Cardiac muscle cell (in vitro differentiated cells and primary cell): ENCODE results near the gene NFIA. TPM values are rescaled to one million over a fixed set of nuclear protein-coding genes. Genes with fewer than 3 reads are reported as not detected.

ENCODE experiments used
- DNase-seq, 2 donors: peaks; one replicate each; pipeline versions ENCODE4 v3.0.0 to v3.0.0-alpha.2; 2010 to 2017; ENCODE audit warnings: low read depth in 1 of 2, low spot score in 1 of 2
- H3K27ac ChIP-seq: fragments of 200-600 bp; sonication (generic); 2 replicates; pipeline ENCODE4 v1.5.1; 2016
- H3K27me3 ChIP-seq: fragments of 200-600 bp; sonication (generic); 2 replicates; pipeline ENCODE4 v1.6.0; 2016; ENCODE audit warnings: control low read depth
- H3K36me3 ChIP-seq: fragments of 200-600 bp; sonication (generic); 2 replicates; pipeline ENCODE4 v1.5.1; 2016; ENCODE audit warnings: control low read depth
- H3K4me1 ChIP-seq: fragments of 200-600 bp; sonication (generic); 2 replicates; pipeline ENCODE4 v1.8.1; 2017; ENCODE audit warnings: low read depth, mild to moderate bottlenecking, mixed run types
- H3K4me3 ChIP-seq: fragments of 200-600 bp; sonication (generic); 2 replicates; pipeline ENCODE4 v1.5.1; 2016; ENCODE audit warnings: mild to moderate bottlenecking
- H3K9me3 ChIP-seq: fragments of 200-600 bp; sonication (generic); 2 replicates; pipeline ENCODE4 v1.5.1; 2017; ENCODE audit warnings: low read depth, mild to moderate bottlenecking, control low read depth
- CTCF ChIP-seq: IDR thresholded peaks from 2 replicates; pipeline ENCODE4 v1.5.1; 2012; ENCODE audit warnings: low read depth, mild to moderate bottlenecking, low read length
- polyA plus RNA-seq: library from polyadenylated mRNA; unstranded; fragments of >200 nt; fragmentation: Nextera tagmentation; extraction: Ambion mirVana; gene quantifications from 2 replicates; pipeline ENCODE4 v1.2.1, GENCODE V29; 2016
- total RNA-seq: library from RNA; depleted of rRNA; stranded (reverse); fragments of >200 nt; gene quantifications from 2 replicates; pipeline ENCODE4 v1.2.3, GENCODE V29; 2016

Gene NFIA
- total and polyA plus RNA-seq, 2 experiments from 2014 or later: 10.1 to 12.0 TPM

- no peak overlapping the region for H3K4me3 ChIP-seq
- H3K4me1 ChIP-seq: peaks cover 25% of the 10 kb centered on the region
- no peaks in the 10 kb centered on the region for H3K36me3 ChIP-seq
- H3K27ac ChIP-seq: no peak overlapping the region
- no peaks in the 10 kb centered on the region for H3K27me3 ChIP-seq
- H3K9me3 ChIP-seq: no peaks in the 10 kb centered on the region
- DNase-seq: no peak
- no peak for TF ChIP-seq CTCF
Observed at GRCh38 chr1:61353797-61354406, 271.5 kb downstream of the NFIA start.

- H3K36me3 ChIP-seq: no peaks in the 10 kb centered on the region
- H3K27ac ChIP-seq: no peak overlapping the region
- H3K4me1 ChIP-seq: peaks cover 25% of the 10 kb centered on the region
- DNase-seq: no peak
- H3K27me3 ChIP-seq: no peaks in the 10 kb centered on the region
- H3K9me3 ChIP-seq: no peaks in the 10 kb centered on the region
- no peak overlapping the region for H3K4me3 ChIP-seq
- no peak for TF ChIP-seq CTCF
Observed at GRCh38 chr1:61356016-61356415, 273.7 kb downstream of the NFIA start.

- Histone ChIP-seq H3K36me3 (no peaks in the 10 kb centered on the region), H3K4me3 (no peak overlapping the region), H3K27me3 (no peaks in the 10 kb centered on the region), H3K27ac (no peak overlapping the region), H3K4me1 (peaks cover 25% of the 10 kb centered on the region), H3K9me3 (no peaks in the 10 kb centered on the region)
- no peak for DNase-seq
- TF ChIP-seq CTCF: no peak
Observed at GRCh38 chr1:61356995-61357394, 274.6 kb downstream of the NFIA start.

- Histone ChIP-seq H3K4me3 (no peak overlapping the region), H3K9me3 (no peaks in the 10 kb centered on the region), H3K27ac (no peak overlapping the region), H3K27me3 (no peaks in the 10 kb centered on the region), H3K4me1 (peaks cover 27% of the 10 kb centered on the region), H3K36me3 (no peaks in the 10 kb centered on the region)
- TF ChIP-seq CTCF: no peak
- no peak for DNase-seq
Observed at GRCh38 chr1:61357539-61357938, 275.2 kb downstream of the NFIA start.

- no peak overlapping the region for H3K27ac ChIP-seq
- TF ChIP-seq CTCF: no peak
Observed at GRCh38 chr1:61358770-61359455, 276.6 kb downstream of the NFIA start.

More at GRCh38 chr1:61358770-61359455, 276.6 kb downstream of the NFIA start:
- Histone ChIP-seq H3K9me3 (no peaks in the 10 kb centered on the region), H3K4me3 (no peak overlapping the region), H3K36me3 (no peaks in the 10 kb centered on the region), H3K4me1 (peaks cover 19% of the 10 kb centered on the region), H3K27me3 (no peaks in the 10 kb centered on the region)
- peak in 1 of 2 donors; percentile 32 for DNase-seq
